Panc1 (cell line): ENCODE results near the gene MAPKAP1.

Experiments used
- CTCF ChIP-seq: fragments of 450-650 bp; IDR thresholded peaks from 2 replicates; pipeline ENCODE4 v1.5.1; 2017; ENCODE audit warnings: mild to moderate bottlenecking
- POLR2AphosphoS5 ChIP-seq: IDR thresholded peaks from 2 replicates; pipeline ENCODE4 v1.6.1; 2012; ENCODE audit warnings: mild to moderate bottlenecking, low read depth, low read length, moderate library complexity
- SIN3A ChIP-seq: IDR thresholded peaks from 2 replicates; pipeline ENCODE4 v1.6.1; 2012; ENCODE audit warnings: low read depth, mild to moderate bottlenecking, low read length, moderate library complexity, borderline replicate concordance; ENCODE audit not compliant: insufficient read depth
- TCF7L2 ChIP-seq: IDR thresholded peaks from 2 replicates; pipeline ENCODE4 v1.6.1; 2011; ENCODE audit warnings: mild to moderate bottlenecking, low read depth, low read length, inconsistent platforms
- TF ChIP-seq, protein P1 (sequence below), 2 experiments: IDR thresholded peaks; 2 replicates each; pipeline ENCODE4 v1.6.1; 2011 to 2012; ENCODE audit warnings: low read depth in 2 of 2, control low read depth in 1 of 2, low read length in 1 of 2, mild to moderate bottlenecking in 1 of 2, moderate library complexity in 1 of 2; ENCODE audit not compliant: insufficient read depth in 1 of 2

DNA sequence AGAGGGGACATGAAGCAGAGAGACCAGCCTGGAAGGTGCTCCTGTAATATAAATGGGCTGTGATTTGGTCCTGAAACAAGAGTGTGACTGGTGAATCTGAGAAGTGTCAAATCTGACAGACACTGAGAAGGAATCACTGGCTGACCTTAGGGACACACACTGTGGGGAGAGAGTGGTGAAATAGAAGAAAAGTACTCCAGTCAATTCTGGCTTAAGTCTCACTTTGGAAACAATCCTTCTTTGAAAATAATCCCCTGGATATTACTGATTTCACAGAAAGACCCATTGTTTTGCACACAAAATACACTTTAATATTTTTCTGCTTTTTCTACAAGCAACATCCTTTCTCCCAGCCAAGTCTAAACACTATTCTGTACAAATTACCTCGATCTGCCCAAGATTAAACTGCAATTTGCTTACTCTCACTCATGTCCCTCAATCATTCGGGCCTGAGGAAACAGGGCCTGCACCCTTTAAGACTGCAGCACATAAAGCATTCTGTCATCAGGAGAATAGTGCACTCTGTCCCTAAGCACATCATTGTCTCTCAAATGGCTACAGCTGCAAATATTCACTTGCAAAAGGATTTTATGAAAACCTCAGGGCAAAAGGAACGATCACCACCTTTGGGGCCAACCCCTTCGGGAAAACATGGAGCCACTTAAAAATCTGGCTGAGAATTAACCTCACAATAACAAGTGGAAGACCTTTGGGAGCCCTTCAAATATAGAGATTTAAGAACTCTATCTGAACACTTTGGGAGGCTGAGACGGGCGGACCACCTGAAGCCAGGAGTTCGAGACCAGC, 68.6 kb downstream of the MAPKAP1 start:
- TF ChIP-seq POLR2AphosphoS5 (no peak), SIN3A (no peak), CTCF (no peak), TCF7L2 (no peak)
- TF ChIP-seq, protein P1, sequence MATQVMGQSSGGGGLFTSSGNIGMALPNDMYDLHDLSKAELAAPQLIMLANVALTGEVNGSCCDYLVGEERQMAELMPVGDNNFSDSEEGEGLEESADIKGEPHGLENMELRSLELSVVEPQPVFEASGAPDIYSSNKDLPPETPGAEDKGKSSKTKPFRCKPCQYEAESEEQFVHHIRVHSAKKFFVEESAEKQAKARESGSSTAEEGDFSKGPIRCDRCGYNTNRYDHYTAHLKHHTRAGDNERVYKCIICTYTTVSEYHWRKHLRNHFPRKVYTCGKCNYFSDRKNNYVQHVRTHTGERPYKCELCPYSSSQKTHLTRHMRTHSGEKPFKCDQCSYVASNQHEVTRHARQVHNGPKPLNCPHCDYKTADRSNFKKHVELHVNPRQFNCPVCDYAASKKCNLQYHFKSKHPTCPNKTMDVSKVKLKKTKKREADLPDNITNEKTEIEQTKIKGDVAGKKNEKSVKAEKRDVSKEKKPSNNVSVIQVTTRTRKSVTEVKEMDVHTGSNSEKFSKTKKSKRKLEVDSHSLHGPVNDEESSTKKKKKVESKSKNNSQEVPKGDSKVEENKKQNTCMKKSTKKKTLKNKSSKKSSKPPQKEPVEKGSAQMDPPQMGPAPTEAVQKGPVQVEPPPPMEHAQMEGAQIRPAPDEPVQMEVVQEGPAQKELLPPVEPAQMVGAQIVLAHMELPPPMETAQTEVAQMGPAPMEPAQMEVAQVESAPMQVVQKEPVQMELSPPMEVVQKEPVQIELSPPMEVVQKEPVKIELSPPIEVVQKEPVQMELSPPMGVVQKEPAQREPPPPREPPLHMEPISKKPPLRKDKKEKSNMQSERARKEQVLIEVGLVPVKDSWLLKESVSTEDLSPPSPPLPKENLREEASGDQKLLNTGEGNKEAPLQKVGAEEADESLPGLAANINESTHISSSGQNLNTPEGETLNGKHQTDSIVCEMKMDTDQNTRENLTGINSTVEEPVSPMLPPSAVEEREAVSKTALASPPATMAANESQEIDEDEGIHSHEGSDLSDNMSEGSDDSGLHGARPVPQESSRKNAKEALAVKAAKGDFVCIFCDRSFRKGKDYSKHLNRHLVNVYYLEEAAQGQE (IDR thresholded peaks at IDR 0.05; ENCODE audit: insufficient read depth in 1 of 2, low read depth in 2 of 2, low read length in 1 of 2), result no peak
